SK-N-SH (cell line): Measurements from ENCODE around the gene AP2A2.

ENCODE experiments used
- EP300 ChIP-seq, 2 experiments: IDR thresholded peaks; 2 replicates each; pipeline versions ENCODE4 v1.4.0 to v1.6.1; 2012; ENCODE audit warnings: borderline replicate concordance in 1 of 2, low read depth in 1 of 2, low read length in 1 of 2
- TF ChIP-seq, protein P1 (sequence below): fragments of 200-600 bp; sonication (generic); IDR thresholded peaks from 2 replicates; pipeline ENCODE4 v1.6.1; 2017; ENCODE audit warnings: antibody characterized with exemption, mild to moderate bottlenecking, moderate library complexity

DNA sequence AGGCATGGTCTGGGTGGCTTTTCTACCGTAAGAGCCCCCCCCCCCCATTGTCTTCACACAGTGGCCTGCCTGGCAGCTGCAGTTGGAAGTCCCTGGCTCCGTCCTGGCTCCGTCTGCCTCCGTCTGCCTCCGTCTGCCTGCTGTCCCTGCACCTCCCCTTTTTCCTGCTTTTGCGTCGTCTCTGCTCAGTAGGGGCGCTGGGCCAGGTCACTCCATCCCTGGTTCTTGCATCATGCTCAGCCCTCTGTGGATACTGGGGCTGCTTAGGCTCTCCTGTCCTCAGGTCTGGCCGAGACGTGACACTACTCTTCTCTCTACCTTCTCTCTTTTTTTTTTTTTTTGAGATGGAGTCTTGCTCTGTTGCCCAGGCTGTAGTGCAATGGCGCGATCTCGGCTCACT lies 27.8 kb downstream of the AP2A2 start:
- TF ChIP-seq EP300 (IDR thresholded peaks at IDR 0.05; ENCODE audit: borderline replicate concordance in 1 of 2, low read depth in 1 of 2, low read length in 1 of 2): no peak
- TF ChIP-seq, protein P1, sequence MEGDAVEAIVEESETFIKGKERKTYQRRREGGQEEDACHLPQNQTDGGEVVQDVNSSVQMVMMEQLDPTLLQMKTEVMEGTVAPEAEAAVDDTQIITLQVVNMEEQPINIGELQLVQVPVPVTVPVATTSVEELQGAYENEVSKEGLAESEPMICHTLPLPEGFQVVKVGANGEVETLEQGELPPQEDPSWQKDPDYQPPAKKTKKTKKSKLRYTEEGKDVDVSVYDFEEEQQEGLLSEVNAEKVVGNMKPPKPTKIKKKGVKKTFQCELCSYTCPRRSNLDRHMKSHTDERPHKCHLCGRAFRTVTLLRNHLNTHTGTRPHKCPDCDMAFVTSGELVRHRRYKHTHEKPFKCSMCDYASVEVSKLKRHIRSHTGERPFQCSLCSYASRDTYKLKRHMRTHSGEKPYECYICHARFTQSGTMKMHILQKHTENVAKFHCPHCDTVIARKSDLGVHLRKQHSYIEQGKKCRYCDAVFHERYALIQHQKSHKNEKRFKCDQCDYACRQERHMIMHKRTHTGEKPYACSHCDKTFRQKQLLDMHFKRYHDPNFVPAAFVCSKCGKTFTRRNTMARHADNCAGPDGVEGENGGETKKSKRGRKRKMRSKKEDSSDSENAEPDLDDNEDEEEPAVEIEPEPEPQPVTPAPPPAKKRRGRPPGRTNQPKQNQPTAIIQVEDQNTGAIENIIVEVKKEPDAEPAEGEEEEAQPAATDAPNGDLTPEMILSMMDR: no peak
